K562 (cell line): ENCODE measurements around the gene ESPL1. TPM values are rescaled to one million over a fixed set of nuclear protein-coding genes. Genes with fewer than 3 reads are reported as not detected.

Experiments
- ARHGAP35 ChIP-seq: fragments of 450-650 bp; IDR thresholded peaks from 2 replicates; pipeline ENCODE4 v1.6.1; 2018; ENCODE audit not compliant: partially characterized antibody
- ATF4 ChIP-seq: fragments of 450-650 bp; formaldehyde crosslinking; IDR thresholded peaks from 2 replicates; pipeline ENCODE4 v1.4.0; 2022; ENCODE audit warnings: mild to moderate bottlenecking, moderate library complexity
- CTBP1 ChIP-seq: fragments of 450-650 bp; IDR thresholded peaks from 2 replicates; pipeline ENCODE4 v1.6.1; 2016; ENCODE audit warnings: borderline replicate concordance
- EHMT2 ChIP-seq: fragments of 450-650 bp; IDR thresholded peaks from 2 replicates; pipeline ENCODE4 v1.6.1; 2018; ENCODE audit warnings: antibody characterized with exemption
- GATAD2B ChIP-seq: fragments of 450-650 bp; IDR thresholded peaks from 2 replicates; pipeline ENCODE4 v1.6.1; 2017; ENCODE audit warnings: mild to moderate bottlenecking, borderline replicate concordance
- HDAC8 ChIP-seq: fragments of 450-650 bp; IDR thresholded peaks from 2 replicates; pipeline ENCODE4 v1.6.1; 2016; ENCODE audit warnings: mild to moderate bottlenecking, missing genetic modification characterization, moderate library complexity, missing compliant biosample characterization
- MECOM ChIP-seq: fragments of 250-450 bp; sonication (Bioruptor Pico); IDR thresholded peaks from 2 replicates; pipeline ENCODE4 v1.8.0; 2022; ENCODE audit warnings: inconsistent platforms
- NCOA4 ChIP-seq: fragments of 450-650 bp; IDR thresholded peaks from 2 replicates; pipeline ENCODE4 v1.6.1; 2018; ENCODE audit warnings: mild to moderate bottlenecking; ENCODE audit not compliant: partially characterized antibody
- NR3C1 ChIP-seq: sonication (generic); formaldehyde crosslinking; IDR thresholded peaks from 2 replicates; pipeline ENCODE4 v1.8.1; 2022; ENCODE audit warnings: missing genetic modification reagents
- SMAD1 ChIP-seq: fragments of 150-350 bp; IDR thresholded peaks from 2 replicates; pipeline ENCODE4 v1.6.1; 2014; ENCODE audit warnings: low read length, low read depth; ENCODE audit not compliant: partially characterized antibody
- SP2 ChIP-seq: IDR thresholded peaks from 2 replicates; pipeline ENCODE4 v1.6.1; 2011; ENCODE audit warnings: mild to moderate bottlenecking, low read depth, low read length, moderate library complexity; ENCODE audit not compliant: poor library complexity, severe bottlenecking; ENCODE audit errors: extremely low read depth
- SRSF3 ChIP-seq: fragments of 200-400 bp; formaldehyde crosslinking; IDR thresholded peaks from 2 replicates; pipeline ENCODE4 v1.6.1; 2016; ENCODE audit warnings: mild to moderate bottlenecking, low read length, moderate library complexity; ENCODE audit not compliant: insufficient read depth
- ZBTB17 ChIP-seq: fragments of 450-650 bp; formaldehyde crosslinking; IDR thresholded peaks from 2 replicates; pipeline ENCODE4 v1.4.0; 2020; ENCODE audit warnings: mild to moderate bottlenecking
- ZBTB34 ChIP-seq: fragments of 250-450 bp; sonication (Bioruptor Pico); IDR thresholded peaks from 2 replicates; pipeline ENCODE4 v1.8.0; 2021; ENCODE audit warnings: mild to moderate bottlenecking, moderate library complexity
- ZNF133 ChIP-seq: fragments of 250-450 bp; sonication (Bioruptor Pico); IDR thresholded peaks from 2 replicates; pipeline ENCODE4 v1.4.0; 2020; ENCODE audit warnings: mild to moderate bottlenecking
- ZNF184 ChIP-seq: sonication (generic); formaldehyde crosslinking; IDR thresholded peaks from 2 replicates; pipeline ENCODE4 v1.5.0; 2020; ENCODE audit warnings: missing genetic modification reagents
- ZNF263 ChIP-seq: sonication (generic); formaldehyde crosslinking; IDR thresholded peaks from 2 replicates; pipeline ENCODE4 v1.8.0; 2022; ENCODE audit warnings: mild to moderate bottlenecking, missing genetic modification reagents, borderline replicate concordance
- ZNF384 ChIP-seq: IDR thresholded peaks from 2 replicates; pipeline ENCODE4 v1.6.1; 2012; ENCODE audit warnings: low read depth, low read length, improper control_type of control experiment
- ZNF717 ChIP-seq: fragments of 250-450 bp; sonication (Bioruptor Pico); IDR thresholded peaks from 2 replicates; pipeline ENCODE4 v1.5.0; 2021
- polyA plus RNA-seq, 8 experiments: library from polyadenylated mRNA; depleted of rRNA in 4 of 8; stranded (reverse) in 5 of 8; unstranded in 3 of 8; fragments of >200 nt; fragmentation: Nextera tagmentation in 2 of 8; fragmentation: Illumina TruSeq in 1 of 8; extraction: Ambion mirVana in 2 of 8; extraction: Trizol in 1 of 8; gene quantifications; 2 replicates each; pipeline versions ENCODE4 v1.2.1 to v1.2.3, GENCODE V29; 2011 to 2014; ENCODE audit warnings: inconsistent platforms in 1 of 8, missing spikeins in 1 of 8
- total RNA-seq, 7 experiments: library from RNA; depleted of rRNA in 6 of 7; stranded (reverse); fragments of >200 nt in 6 of 7; fragmentation: Illumina TruSeq in 2 of 7; extraction: Trizol in 2 of 7; gene quantifications; 2 replicates each; pipeline versions ENCODE4 v1.2.1 to v1.2.3, GENCODE V29; 2011 to 2021; ENCODE audit warnings: low replicate concordance in 1 of 7
- TF ChIP-seq, protein P1 (sequence below): sonication (generic); formaldehyde crosslinking; IDR thresholded peaks from 2 replicates; pipeline ENCODE4 v1.9.0; 2022; ENCODE audit warnings: mild to moderate bottlenecking, missing genetic modification reagents
- TF ChIP-seq, protein P2 (sequence below): fragments of 450-650 bp; IDR thresholded peaks from 2 replicates; pipeline ENCODE4 v1.6.1; 2017; ENCODE audit warnings: antibody characterized with exemption, mild to moderate bottlenecking

The ESPL1 gene
- total and polyA plus RNA-seq, 9 of the 15 experiments (the other 6 are each of a cell fraction or from before 2014, with no cell fraction given) = 1.2 to 55.0 (median 18.7) TPM

DNA sequence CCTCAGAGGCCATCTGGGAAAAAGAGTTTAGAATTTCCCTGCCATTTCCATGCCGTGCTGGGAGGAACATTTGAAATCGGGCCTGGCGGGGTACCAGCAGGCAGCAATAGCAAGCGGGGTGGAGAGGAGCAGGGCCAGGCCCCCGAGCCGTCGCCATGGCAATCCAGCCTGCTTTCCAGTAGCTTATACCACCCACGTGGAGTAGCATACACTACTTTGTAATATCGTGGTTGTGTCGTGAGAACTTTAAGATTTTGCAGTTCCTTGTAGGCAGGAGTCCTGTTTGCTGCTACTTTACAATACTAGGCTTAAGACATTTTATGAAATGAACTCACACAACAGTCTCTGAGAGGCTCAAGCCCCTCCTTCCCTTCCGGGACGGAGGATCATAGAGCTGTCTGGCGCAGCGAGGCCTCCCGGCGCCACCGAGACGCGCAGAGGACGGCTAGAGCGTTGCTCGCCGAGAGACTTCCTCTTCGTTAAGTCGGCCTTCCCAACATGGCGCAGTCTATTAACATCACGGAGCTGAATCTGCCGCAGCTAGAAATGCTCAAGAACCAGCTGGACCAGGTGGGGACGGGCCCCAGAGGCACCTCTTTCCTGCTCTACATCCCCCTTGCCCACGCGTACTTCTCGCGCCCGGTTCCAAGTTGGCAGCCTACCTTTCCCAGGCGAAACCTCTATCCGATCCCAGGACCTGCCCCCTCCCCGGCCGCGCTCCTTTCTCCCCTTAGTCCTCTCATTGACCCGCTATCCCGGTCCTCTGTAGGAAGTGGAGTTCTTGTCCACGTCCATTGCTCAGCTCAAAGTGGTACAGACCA lies 27.2 kb downstream of the ESPL1 start, which contains the start of gene PFDN5 (continued):
- TF ChIP-seq, protein P1, sequence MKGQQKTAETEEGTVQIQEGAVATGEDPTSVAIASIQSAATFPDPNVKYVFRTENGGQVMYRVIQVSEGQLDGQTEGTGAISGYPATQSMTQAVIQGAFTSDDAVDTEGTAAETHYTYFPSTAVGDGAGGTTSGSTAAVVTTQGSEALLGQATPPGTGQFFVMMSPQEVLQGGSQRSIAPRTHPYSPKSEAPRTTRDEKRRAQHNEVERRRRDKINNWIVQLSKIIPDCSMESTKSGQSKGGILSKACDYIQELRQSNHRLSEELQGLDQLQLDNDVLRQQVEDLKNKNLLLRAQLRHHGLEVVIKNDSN (CRISPR knock-in tag) = peak; percentile 46; the same call in 1 of the 2 replicates
- TF ChIP-seq SMAD1 (no peak), ZBTB34 (CRISPR knock-in tag) (no peak), ZBTB17 (CRISPR knock-in tag) (no peak), GATAD2B (no peak), SRSF3 (no peak), ZNF717 (no peak), NR3C1 (CRISPR knock-in tag) (no peak), ZNF133 (CRISPR knock-in tag) (no peak), ZNF384 (no peak; the same call in 1 of the 2 replicates), HDAC8 (tag) (no peak), CTBP1 (peak; percentile 63; the same call in 1 of the 2 replicates), ZNF263 (CRISPR knock-in tag) (0 out of 2 replicates have a peak, but pooled peaks have one; percentile 32), ARHGAP35 (no peak), NCOA4 (no peak), MECOM (CRISPR knock-in tag) (no peak), EHMT2 (no peak), SP2 (peak; percentile 100), ZNF184 (no peak), ATF4 (CRISPR knock-in tag) (no peak)
- TF ChIP-seq, protein P2, sequence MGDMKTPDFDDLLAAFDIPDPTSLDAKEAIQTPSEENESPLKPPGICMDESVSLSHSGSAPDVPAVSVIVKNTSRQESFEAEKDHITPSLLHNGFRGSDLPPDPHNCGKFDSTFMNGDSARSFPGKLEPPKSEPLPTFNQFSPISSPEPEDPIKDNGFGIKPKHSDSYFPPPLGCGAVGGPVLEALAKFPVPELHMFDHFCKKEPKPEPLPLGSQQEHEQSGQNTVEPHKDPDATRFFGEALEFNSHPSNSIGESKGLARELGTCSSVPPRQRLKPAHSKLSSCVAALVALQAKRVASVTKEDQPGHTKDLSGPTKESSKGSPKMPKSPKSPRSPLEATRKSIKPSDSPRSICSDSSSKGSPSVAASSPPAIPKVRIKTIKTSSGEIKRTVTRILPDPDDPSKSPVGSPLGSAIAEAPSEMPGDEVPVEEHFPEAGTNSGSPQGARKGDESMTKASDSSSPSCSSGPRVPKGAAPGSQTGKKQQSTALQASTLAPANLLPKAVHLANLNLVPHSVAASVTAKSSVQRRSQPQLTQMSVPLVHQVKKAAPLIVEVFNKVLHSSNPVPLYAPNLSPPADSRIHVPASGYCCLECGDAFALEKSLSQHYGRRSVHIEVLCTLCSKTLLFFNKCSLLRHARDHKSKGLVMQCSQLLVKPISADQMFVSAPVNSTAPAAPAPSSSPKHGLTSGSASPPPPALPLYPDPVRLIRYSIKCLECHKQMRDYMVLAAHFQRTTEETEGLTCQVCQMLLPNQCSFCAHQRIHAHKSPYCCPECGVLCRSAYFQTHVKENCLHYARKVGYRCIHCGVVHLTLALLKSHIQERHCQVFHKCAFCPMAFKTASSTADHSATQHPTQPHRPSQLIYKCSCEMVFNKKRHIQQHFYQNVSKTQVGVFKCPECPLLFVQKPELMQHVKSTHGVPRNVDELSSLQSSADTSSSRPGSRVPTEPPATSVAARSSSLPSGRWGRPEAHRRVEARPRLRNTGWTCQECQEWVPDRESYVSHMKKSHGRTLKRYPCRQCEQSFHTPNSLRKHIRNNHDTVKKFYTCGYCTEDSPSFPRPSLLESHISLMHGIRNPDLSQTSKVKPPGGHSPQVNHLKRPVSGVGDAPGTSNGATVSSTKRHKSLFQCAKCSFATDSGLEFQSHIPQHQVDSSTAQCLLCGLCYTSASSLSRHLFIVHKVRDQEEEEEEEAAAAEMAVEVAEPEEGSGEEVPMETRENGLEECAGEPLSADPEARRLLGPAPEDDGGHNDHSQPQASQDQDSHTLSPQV = no peak
